ENCODE data around the gene PCBP3. TPM values are rescaled to one million over a fixed set of nuclear protein-coding genes. Genes with fewer than 3 reads are reported as not detected.

The PCBP3 gene
- total and polyA plus RNA-seq, 4 donors = 0.36 to 1.6 (median 0.42) TPM

- Histone ChIP-seq H3K36me3 (ENCODE audit: control insufficient read depth in 4 of 4, insufficient read depth in 3 of 4, low read depth in 1 of 4, low read length in 3 of 4) (no peaks in the 10 kb centered on the region), H3K4me3 (ENCODE audit: low read depth in 1 of 3, low read length in 3 of 3) (no peak overlapping the region), H3K9me3 (ENCODE audit: control insufficient read depth in 4 of 4, low read length in 3 of 4) (peaks cover 0 to 12% (median 2%) of the 10 kb centered on the region in 4 donors), H3K4me1 (ENCODE audit: control insufficient read depth in 4 of 4, insufficient read depth in 4 of 4, low read length in 3 of 4) (no peaks in the 10 kb centered on the region), H3K27ac (ENCODE audit: low read depth in 1 of 2, low read length in 2 of 2) (no peak overlapping the region), H3K9ac (ENCODE audit: low read depth in 1 of 2, low read length in 2 of 2) (no peak overlapping the region), H3K27me3 (ENCODE audit: control insufficient read depth in 4 of 4, insufficient read depth in 4 of 4, low read length in 3 of 4) (no peaks in the 10 kb centered on the region)
- TF ChIP-seq EGR1 (IDR thresholded peaks at IDR 0.05; ENCODE audit: low read depth in 2 of 2) = no peak
- TF ChIP-seq GABPA (IDR thresholded peaks at IDR 0.05 in 1 of 2, conservative IDR thresholded peaks at IDR 0.05 in 1 of 2) = no peak
- no peak for TF ChIP-seq MAX (IDR thresholded peaks at IDR 0.05)
- no peak for TF ChIP-seq CTCF (IDR thresholded peaks at IDR 0.05; ENCODE audit: low read depth, low read length, missing input control)
- no peak for TF ChIP-seq RAD21 (IDR thresholded peaks at IDR 0.05)
- WGBS = 79% methylated on average over 5 of the region's 5 CpGs
- no peak for DNase-seq (ENCODE audit: low spot score)
Measured at GRCh38 chr21:45774291-45774690, 130.8 kb downstream of the PCBP3 start.

GRCh38 chr21:45776971-45777370 is 133.4 kb downstream of the PCBP3 start:
- 76% methylated on average over 1 of the region's 1 CpG for WGBS
- Histone ChIP-seq H3K9me3 (ENCODE audit: control insufficient read depth in 4 of 4, low read length in 3 of 4) (peaks cover 0 to 12% (median 2%) of the 10 kb centered on the region in 4 donors), H3K4me3 (ENCODE audit: low read depth in 1 of 3, low read length in 3 of 3) (no peak overlapping the region), H3K9ac (ENCODE audit: low read depth in 1 of 2, low read length in 2 of 2) (no peak overlapping the region), H3K27ac (ENCODE audit: low read depth in 1 of 2, low read length in 2 of 2) (no peak overlapping the region), H3K4me1 (ENCODE audit: control insufficient read depth in 4 of 4, insufficient read depth in 4 of 4, low read length in 3 of 4) (no peaks in the 10 kb centered on the region), H3K27me3 (ENCODE audit: control insufficient read depth in 4 of 4, insufficient read depth in 4 of 4, low read length in 3 of 4) (no peaks in the 10 kb centered on the region), H3K36me3 (ENCODE audit: control insufficient read depth in 4 of 4, insufficient read depth in 3 of 4, low read depth in 1 of 4, low read length in 3 of 4) (no peaks in the 10 kb centered on the region)
- DNase-seq (ENCODE audit: low spot score) = no peak
- no peak for TF ChIP-seq GABPA (IDR thresholded peaks at IDR 0.05 in 1 of 2, conservative IDR thresholded peaks at IDR 0.05 in 1 of 2)
- TF ChIP-seq ATF3 (IDR thresholded peaks at IDR 0.05) = no peak
- TF ChIP-seq HNF4G (IDR thresholded peaks at IDR 0.05) = no peak

GRCh38 chr21:45778686-45779085 is 135.2 kb downstream of the PCBP3 start:
- H3K27ac ChIP-seq (ENCODE audit: low read depth in 1 of 2, low read length in 2 of 2) = no peak overlapping the region
- H3K9ac ChIP-seq (ENCODE audit: low read depth in 1 of 2, low read length in 2 of 2) = no peak overlapping the region
- no peaks in the 10 kb centered on the region for H3K36me3 ChIP-seq (ENCODE audit: control insufficient read depth in 4 of 4, insufficient read depth in 3 of 4, low read depth in 1 of 4, low read length in 3 of 4)
- TF ChIP-seq GABPA (IDR thresholded peaks at IDR 0.05 in 1 of 2, conservative IDR thresholded peaks at IDR 0.05 in 1 of 2) (no peak), NR2F2 (IDR thresholded peaks at IDR 0.05) (no peak), SP1 (IDR thresholded peaks at IDR 0.05) (no peak)
- DNase-seq (ENCODE audit: low spot score) = no peak
- 66% methylated on average over 1 of the region's 1 CpG for WGBS
- no peaks in the 10 kb centered on the region for H3K27me3 ChIP-seq (ENCODE audit: control insufficient read depth in 4 of 4, insufficient read depth in 4 of 4, low read length in 3 of 4)
- no peaks in the 10 kb centered on the region for H3K4me1 ChIP-seq (ENCODE audit: control insufficient read depth in 4 of 4, insufficient read depth in 4 of 4, low read length in 3 of 4)
- H3K4me3 ChIP-seq (ENCODE audit: low read depth in 1 of 3, low read length in 3 of 3) = no peak overlapping the region
- H3K9me3 ChIP-seq (ENCODE audit: control insufficient read depth in 4 of 4, low read length in 3 of 4) = peaks cover 0 to 12% (median 2%) of the 10 kb centered on the region in 4 donors

- DNase-seq (ENCODE audit: low spot score) = no peak
- Histone ChIP-seq H3K9me3 (ENCODE audit: control insufficient read depth in 4 of 4, low read length in 3 of 4) (peaks cover 0 to 12% (median 2%) of the 10 kb centered on the region in 4 donors), H3K27ac (ENCODE audit: low read depth in 1 of 2, low read length in 2 of 2) (no peak overlapping the region), H3K9ac (ENCODE audit: low read depth in 1 of 2, low read length in 2 of 2) (no peak overlapping the region), H3K4me1 (ENCODE audit: control insufficient read depth in 4 of 4, insufficient read depth in 4 of 4, low read length in 3 of 4) (no peaks in the 10 kb centered on the region), H3K4me3 (ENCODE audit: low read depth in 1 of 3, low read length in 3 of 3) (no peak overlapping the region), H3K36me3 (ENCODE audit: control insufficient read depth in 4 of 4, insufficient read depth in 3 of 4, low read depth in 1 of 4, low read length in 3 of 4) (no peaks in the 10 kb centered on the region), H3K27me3 (ENCODE audit: control insufficient read depth in 4 of 4, insufficient read depth in 4 of 4, low read length in 3 of 4) (no peaks in the 10 kb centered on the region)
- no peak for TF ChIP-seq JUND (IDR thresholded peaks at IDR 0.05)
- TF ChIP-seq HNF4A (conservative IDR thresholded peaks at IDR 0.05) = no peak
- no peak for TF ChIP-seq TAF1 (conservative IDR thresholded peaks at IDR 0.05)
- no peak for TF ChIP-seq HNF4G (IDR thresholded peaks at IDR 0.05)
- no peak for TF ChIP-seq ATF3 (IDR thresholded peaks at IDR 0.05)
- 77% methylated on average over 3 of the region's 3 CpGs for WGBS
Measured at GRCh38 chr21:45779226-45779625, 135.7 kb downstream of the PCBP3 start.
